HS-27A (cell line): ENCODE measurements around the gene OAT.
"Not testable (repeated sequence)": the region's sequence is repeated elsewhere in the genome, so short reads cannot be mapped to it uniquely, and the experiment has no call there.

ENCODE experiments used
- DNase-seq: peaks from one replicate; pipeline ENCODE4 v3.0.0-alpha.2; 2012; ENCODE audit warnings: low read depth, missing footprints

Gene OAT

GRCh38 chr10:124378881-124379471, 39.7 kb downstream of the OAT start:
- no peak for DNase-seq

- no peak for DNase-seq
Measured at GRCh38 chr10:124378271-124378670, 40.5 kb downstream of the OAT start.

GRCh38 chr10:124377101-124377500, 41.6 kb downstream of the OAT start:
- no peak for DNase-seq

GRCh38 chr10:124376411-124376810, 42.3 kb downstream of the OAT start:
- DNase-seq = no peak

GRCh38 chr10:124375691-124376090, 43.0 kb downstream of the OAT start:
- DNase-seq = no peak

- no peak for DNase-seq
Measured at GRCh38 chr10:124375353-124375614, 43.4 kb downstream of the OAT start.

GRCh38 chr10:124374535-124375352, 44.0 kb downstream of the OAT start:
- no peak for DNase-seq

GRCh38 chr10:124372899-124373298, 45.8 kb downstream of the OAT start:
- no peak for DNase-seq

- DNase-seq = no peak
Measured at GRCh38 chr10:124370426-124370825, 48.3 kb downstream of the OAT start.

GRCh38 chr10:124369986-124370385, 48.7 kb downstream of the OAT start:
- no peak for DNase-seq

- DNase-seq = not testable (repeated sequence)
Measured at GRCh38 chr10:124369533-124369932, 49.2 kb downstream of the OAT start.

- DNase-seq = no peak
Measured at GRCh38 chr10:124369066-124369465, 49.7 kb downstream of the OAT start.

- DNase-seq = no peak
Measured at GRCh38 chr10:124367936-124368335, 50.8 kb downstream of the OAT start.

- no peak for DNase-seq
Measured at GRCh38 chr10:124367414-124367813, 51.3 kb downstream of the OAT start.

GRCh38 chr10:124366825-124367224, 51.9 kb downstream of the OAT start:
- DNase-seq = no peak

GRCh38 chr10:124366343-124366742, 52.4 kb downstream of the OAT start:
- DNase-seq = no peak

GRCh38 chr10:124364674-124365073, 54.0 kb downstream of the OAT start:
- DNase-seq = no peak

GRCh38 chr10:124362568-124362967, 56.2 kb downstream of the OAT start:
- DNase-seq = no peak

GRCh38 chr10:124359336-124359832, 59.3 kb downstream of the OAT start:
- no peak for DNase-seq

- DNase-seq = no peak
Measured at GRCh38 chr10:124357561-124357885, 61.2 kb downstream of the OAT start.

- no peak for DNase-seq
Measured at GRCh38 chr10:124356701-124357560, 61.8 kb downstream of the OAT start.

- DNase-seq = no peak
Measured at GRCh38 chr10:124354411-124355382, 64.0 kb downstream of the OAT start.
